ENCODE results near the gene ZNF883.

- TF ChIP-seq EZH2 (IDR thresholded peaks at IDR 0.05): no peak
- no peak for TF ChIP-seq POLR2AphosphoS5 (IDR thresholded peaks at IDR 0.05; ENCODE audit: borderline replicate concordance, low read depth, low read length)
- TF ChIP-seq FOXP2 (optimal IDR thresholded peaks at IDR 0.05; ENCODE audit: control extremely low read depth, extremely low read length, insufficient read depth): no peak
These were observed 56.4 kb downstream of the ZNF883 start for GRCh38 chr9:112955550-112955949.
